Gastroesophageal sphincter (tissue), 3 donors: Measurements from ENCODE around the gene PIK3CD.
"Not testable (repeated sequence)": the region's sequence is repeated elsewhere in the genome, so short reads cannot be mapped to it uniquely, and the experiment has no call there.

Experiments
- EP300 ChIP-seq: sonication (generic); formaldehyde crosslinking; IDR thresholded peaks from one replicate; pipeline ENCODE4 v1.6.1; 2017; ENCODE audit warnings: antibody characterized with exemption, mild to moderate bottlenecking
- POLR2A ChIP-seq, 2 donors: fragments of 450-650 bp; IDR thresholded peaks; one replicate each; pipeline ENCODE4 v1.6.1; 2017; ENCODE audit warnings: antibody characterized with exemption in 2 of 2, mild to moderate bottlenecking in 2 of 2, moderate library complexity in 1 of 2
- POLR2AphosphoS5 ChIP-seq: sonication (generic); formaldehyde crosslinking; IDR thresholded peaks from one replicate; pipeline ENCODE4 v1.6.1; 2017; ENCODE audit warnings: antibody characterized with exemption
- TF ChIP-seq, protein P1 (sequence below), 4 experiments: fragments of 200-600 bp in 2 of 4; fragments of 450-650 bp in 2 of 4; sonication (generic) in 1 of 4; IDR thresholded peaks; one replicate each; pipeline ENCODE4 v1.5.1; 2017 to 2019; ENCODE audit warnings: antibody characterized with exemption in 4 of 4, mild to moderate bottlenecking in 2 of 4, moderate library complexity in 2 of 4

DNA sequence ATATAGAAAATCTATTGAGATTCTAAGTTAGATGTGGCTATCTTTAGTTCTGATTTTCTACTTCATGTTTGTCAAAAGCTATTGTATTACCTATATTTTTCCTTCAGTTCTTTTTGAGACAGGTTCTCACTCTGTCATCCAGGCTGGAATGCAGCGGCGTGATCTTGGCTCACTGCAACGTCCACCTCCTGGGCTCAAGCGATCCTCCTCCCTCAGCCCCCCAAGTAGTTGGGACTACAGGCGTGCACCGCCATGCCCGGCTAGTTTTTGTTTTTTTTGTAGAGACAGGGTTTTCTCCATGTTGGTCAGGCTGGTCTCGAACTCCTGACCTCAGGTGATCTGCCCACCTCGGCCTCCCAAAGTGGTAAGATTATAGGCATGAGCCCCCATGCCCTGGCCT is 96.9 kb downstream of the PIK3CD start:
- TF ChIP-seq, protein P1, sequence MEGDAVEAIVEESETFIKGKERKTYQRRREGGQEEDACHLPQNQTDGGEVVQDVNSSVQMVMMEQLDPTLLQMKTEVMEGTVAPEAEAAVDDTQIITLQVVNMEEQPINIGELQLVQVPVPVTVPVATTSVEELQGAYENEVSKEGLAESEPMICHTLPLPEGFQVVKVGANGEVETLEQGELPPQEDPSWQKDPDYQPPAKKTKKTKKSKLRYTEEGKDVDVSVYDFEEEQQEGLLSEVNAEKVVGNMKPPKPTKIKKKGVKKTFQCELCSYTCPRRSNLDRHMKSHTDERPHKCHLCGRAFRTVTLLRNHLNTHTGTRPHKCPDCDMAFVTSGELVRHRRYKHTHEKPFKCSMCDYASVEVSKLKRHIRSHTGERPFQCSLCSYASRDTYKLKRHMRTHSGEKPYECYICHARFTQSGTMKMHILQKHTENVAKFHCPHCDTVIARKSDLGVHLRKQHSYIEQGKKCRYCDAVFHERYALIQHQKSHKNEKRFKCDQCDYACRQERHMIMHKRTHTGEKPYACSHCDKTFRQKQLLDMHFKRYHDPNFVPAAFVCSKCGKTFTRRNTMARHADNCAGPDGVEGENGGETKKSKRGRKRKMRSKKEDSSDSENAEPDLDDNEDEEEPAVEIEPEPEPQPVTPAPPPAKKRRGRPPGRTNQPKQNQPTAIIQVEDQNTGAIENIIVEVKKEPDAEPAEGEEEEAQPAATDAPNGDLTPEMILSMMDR (IDR thresholded peaks at IDR 0.05): not testable (repeated sequence)
- TF ChIP-seq POLR2AphosphoS5; POLR2A (IDR thresholded peaks at IDR 0.05); EP300: not testable (repeated sequence)
